SK-N-SH (cell line): Measurements from ENCODE around the gene MNDA.

ENCODE experiments used
- ELF1 ChIP-seq: IDR thresholded peaks from 2 replicates; pipeline ENCODE4 v1.4.0; 2012
- EP300 ChIP-seq, 2 experiments: IDR thresholded peaks; 2 replicates each; pipeline versions ENCODE4 v1.4.0 to v1.6.1; 2012; ENCODE audit warnings: borderline replicate concordance in 1 of 2, low read depth in 1 of 2, low read length in 1 of 2
- EZH2phosphoT487 ChIP-seq: fragments of 200-600 bp; sonication (generic); IDR thresholded peaks from 2 replicates; pipeline ENCODE4 v1.6.1; 2017; ENCODE audit warnings: low read depth, mixed run types, mild to moderate bottlenecking, antibody characterized with exemption, moderate library complexity, borderline replicate concordance
- FOXM1 ChIP-seq: IDR thresholded peaks from 2 replicates; pipeline ENCODE4 v1.4.0; 2012; ENCODE audit warnings: low read depth, mild to moderate bottlenecking
- NFIC ChIP-seq: IDR thresholded peaks from 2 replicates; pipeline ENCODE4 v1.4.0; 2012; ENCODE audit warnings: borderline replicate concordance
- POLR2AphosphoS5 ChIP-seq: IDR thresholded peaks from 2 replicates; pipeline ENCODE4 v1.6.1; 2012; ENCODE audit warnings: low read depth, low read length
- RCOR1 ChIP-seq: fragments of 150-350 bp; IDR thresholded peaks from 2 replicates; pipeline ENCODE4 v1.6.1; 2017; ENCODE audit warnings: antibody characterized with exemption, low read length
- REST ChIP-seq: IDR thresholded peaks from 2 replicates; pipeline ENCODE4 v1.6.1; 2012; ENCODE audit warnings: mild to moderate bottlenecking, low read depth, low read length, moderate library complexity
- SMC3 ChIP-seq: IDR thresholded peaks from 2 replicates; pipeline ENCODE4 v1.6.1; 2012; ENCODE audit warnings: low read depth, low read length, improper control_type of control experiment
- TAF1 ChIP-seq: IDR thresholded peaks from 2 replicates; pipeline ENCODE4 v1.6.1; 2012; ENCODE audit warnings: low read depth, mild to moderate bottlenecking, low read length, moderate library complexity, borderline replicate concordance
- TEAD4 ChIP-seq: IDR thresholded peaks from 2 replicates; pipeline ENCODE4 v1.4.0; 2012; ENCODE audit warnings: mild to moderate bottlenecking, borderline replicate concordance; ENCODE audit not compliant: insufficient read depth
- TF ChIP-seq, protein P1 (sequence below): fragments of 200-600 bp; sonication (generic); IDR thresholded peaks from 2 replicates; pipeline ENCODE4 v1.6.1; 2017; ENCODE audit warnings: antibody characterized with exemption, mild to moderate bottlenecking, moderate library complexity
- TF ChIP-seq, protein P2 (sequence below): IDR thresholded peaks from 2 replicates; pipeline ENCODE4 v1.4.0; 2012; ENCODE audit warnings: low read depth, borderline replicate concordance

- TF ChIP-seq TAF1: no peak
- TF ChIP-seq RCOR1: no peak
- TF ChIP-seq EP300 (IDR thresholded peaks at IDR 0.05; ENCODE audit: borderline replicate concordance in 1 of 2, low read depth in 1 of 2, low read length in 1 of 2): no peak
- TF ChIP-seq FOXM1: no peak
- no peak for TF ChIP-seq REST
- TF ChIP-seq, protein P1, sequence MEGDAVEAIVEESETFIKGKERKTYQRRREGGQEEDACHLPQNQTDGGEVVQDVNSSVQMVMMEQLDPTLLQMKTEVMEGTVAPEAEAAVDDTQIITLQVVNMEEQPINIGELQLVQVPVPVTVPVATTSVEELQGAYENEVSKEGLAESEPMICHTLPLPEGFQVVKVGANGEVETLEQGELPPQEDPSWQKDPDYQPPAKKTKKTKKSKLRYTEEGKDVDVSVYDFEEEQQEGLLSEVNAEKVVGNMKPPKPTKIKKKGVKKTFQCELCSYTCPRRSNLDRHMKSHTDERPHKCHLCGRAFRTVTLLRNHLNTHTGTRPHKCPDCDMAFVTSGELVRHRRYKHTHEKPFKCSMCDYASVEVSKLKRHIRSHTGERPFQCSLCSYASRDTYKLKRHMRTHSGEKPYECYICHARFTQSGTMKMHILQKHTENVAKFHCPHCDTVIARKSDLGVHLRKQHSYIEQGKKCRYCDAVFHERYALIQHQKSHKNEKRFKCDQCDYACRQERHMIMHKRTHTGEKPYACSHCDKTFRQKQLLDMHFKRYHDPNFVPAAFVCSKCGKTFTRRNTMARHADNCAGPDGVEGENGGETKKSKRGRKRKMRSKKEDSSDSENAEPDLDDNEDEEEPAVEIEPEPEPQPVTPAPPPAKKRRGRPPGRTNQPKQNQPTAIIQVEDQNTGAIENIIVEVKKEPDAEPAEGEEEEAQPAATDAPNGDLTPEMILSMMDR: no peak
- TF ChIP-seq TEAD4: no peak
- TF ChIP-seq POLR2AphosphoS5: no peak
- TF ChIP-seq, protein P2, sequence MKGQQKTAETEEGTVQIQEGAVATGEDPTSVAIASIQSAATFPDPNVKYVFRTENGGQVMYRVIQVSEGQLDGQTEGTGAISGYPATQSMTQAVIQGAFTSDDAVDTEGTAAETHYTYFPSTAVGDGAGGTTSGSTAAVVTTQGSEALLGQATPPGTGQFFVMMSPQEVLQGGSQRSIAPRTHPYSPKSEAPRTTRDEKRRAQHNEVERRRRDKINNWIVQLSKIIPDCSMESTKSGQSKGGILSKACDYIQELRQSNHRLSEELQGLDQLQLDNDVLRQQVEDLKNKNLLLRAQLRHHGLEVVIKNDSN: no peak
- TF ChIP-seq EZH2phosphoT487: no peak
- no peak for TF ChIP-seq SMC3
- no peak for TF ChIP-seq NFIC
- no peak for TF ChIP-seq ELF1
Measured at GRCh38 chr1:158830904-158831507, at the start of gene MNDA.
